ENCODE results near the gene PHF21B.

Gene PHF21B

DNA sequence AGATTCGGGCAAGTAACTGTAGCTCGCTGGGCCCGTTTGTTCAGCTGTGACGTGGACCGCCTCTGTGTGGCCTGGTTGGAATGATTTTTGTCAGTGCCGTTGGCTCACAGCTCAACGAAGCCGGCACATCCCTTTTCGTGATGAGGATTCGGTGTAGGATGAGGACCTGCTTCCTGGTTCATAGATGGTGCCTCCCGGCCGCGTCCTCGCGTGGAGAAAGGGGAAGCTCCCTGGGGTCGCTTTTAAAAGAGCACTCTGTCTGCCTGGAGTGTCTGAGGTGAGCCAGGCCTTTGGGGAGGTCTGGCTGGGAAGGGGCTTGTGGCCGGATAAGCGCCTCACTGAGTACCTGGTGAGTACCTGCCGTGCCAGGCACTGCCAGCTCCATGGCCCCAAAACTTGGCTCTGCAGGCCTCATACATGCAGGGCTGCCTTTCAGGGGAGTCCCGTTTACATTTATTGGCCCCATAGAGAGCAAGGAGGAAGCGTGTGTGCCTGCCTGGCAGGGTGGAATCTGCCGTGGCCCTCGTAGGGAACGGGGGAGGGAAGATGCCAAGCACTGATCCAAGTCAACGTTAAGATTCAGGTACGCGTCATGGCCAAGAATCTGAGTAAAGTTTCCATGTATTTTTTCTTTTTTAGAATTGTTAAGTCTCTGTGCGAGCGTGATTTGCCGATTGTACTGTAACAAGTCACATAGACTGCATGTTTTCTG lies 169.0 kb downstream of the PHF21B start:
- no peak overlapping the region for H3K27ac ChIP-seq (ENCODE audit: extremely low read depth, low read depth, low read length)
- H3K36me3 ChIP-seq (ENCODE audit: control insufficient read depth in 2 of 2, insufficient read depth in 1 of 2, low read length in 2 of 2), result peaks cover 0 to 6% of the 10 kb centered on the region in 2 experiments; a peak in 2 of 3 replicates
- H3K9me3 ChIP-seq (ENCODE audit: control insufficient read depth, insufficient read depth, low read depth, low read length), result no peaks in the 10 kb centered on the region
- H3K4me3 ChIP-seq (ENCODE audit: low read depth, low read length), result no peak overlapping the region
- no peak for TF ChIP-seq ZNF510 (tag by site-specific recombination; IDR thresholded peaks at IDR 0.05; ENCODE audit: insufficient replicate concordance)
- TF ChIP-seq ZIC2 (tag by site-specific recombination; IDR thresholded peaks at IDR 0.05), result peak; percentile 43; the same call in 1 of the 2 replicates
- CTCF ChIA-PET, result interaction anchor here (1.2 kb wide), 1 partner anchor 20 kb away, joined by 4 read pairs; no protein-coding TSS in a partner anchor
- POLR2A ChIA-PET, result no interaction called here
- no peaks in the 10 kb centered on the region for H3K4me1 ChIP-seq (ENCODE audit: control insufficient read depth, insufficient read depth, low read length)

- H3K27ac ChIP-seq (ENCODE audit: extremely low read depth, low read depth, low read length), result no peak overlapping the region
- CTCF ChIA-PET, result interaction anchor here (1.2 kb wide), 1 partner anchor 19 kb away, joined by 4 read pairs; no protein-coding TSS in a partner anchor
- H3K36me3 ChIP-seq (ENCODE audit: control insufficient read depth in 2 of 2, insufficient read depth in 1 of 2, low read length in 2 of 2), result peaks cover 2 to 11% of the 10 kb centered on the region in 2 experiments
- H3K4me1 ChIP-seq (ENCODE audit: control insufficient read depth, insufficient read depth, low read length), result no peaks in the 10 kb centered on the region
- TF ChIP-seq ZNF585B (tag by site-specific recombination; IDR thresholded peaks at IDR 0.05) (no peak), SP3 (tag by site-specific recombination; IDR thresholded peaks at IDR 0.05) (no peak)
- H3K4me3 ChIP-seq (ENCODE audit: low read depth, low read length), result no peak overlapping the region
- POLR2A ChIA-PET, result no interaction called here
- H3K9me3 ChIP-seq (ENCODE audit: control insufficient read depth, insufficient read depth, low read depth, low read length), result no peaks in the 10 kb centered on the region
Measured at GRCh38 chr22:44839721-44840120, 170.1 kb downstream of the PHF21B start.

GRCh38 chr22:44839061-44839460 lies 170.7 kb downstream of the PHF21B start:
- ChIA-PET CTCF (interaction anchor here (0.6 to 1.1 kb wide), 3 partner anchors 12 to 136 kb away, joined by 3 to 4 read pairs (median 3); no protein-coding TSS in a partner anchor), POLR2A (no interaction called here)
- H3K4me3 ChIP-seq (ENCODE audit: low read depth, low read length), result no peak overlapping the region
- H3K9me3 ChIP-seq (ENCODE audit: control insufficient read depth, insufficient read depth, low read depth, low read length), result no peaks in the 10 kb centered on the region; the same call in 1 of the 2 replicates
- no peaks in the 10 kb centered on the region for H3K4me1 ChIP-seq (ENCODE audit: control insufficient read depth, insufficient read depth, low read length)
- H3K27ac ChIP-seq (ENCODE audit: extremely low read depth, low read depth, low read length), result no peak overlapping the region
- peaks cover 5 to 11% of the 10 kb centered on the region in 2 experiments for H3K36me3 ChIP-seq (ENCODE audit: control insufficient read depth in 2 of 2, insufficient read depth in 1 of 2, low read length in 2 of 2)
- TF ChIP-seq MEIS1 (CRISPR knock-in tag; IDR thresholded peaks at IDR 0.05; ENCODE audit: borderline replicate concordance) (no peak), ZIC2 (tag by site-specific recombination; IDR thresholded peaks at IDR 0.05) (peak; percentile 69)

GRCh38 chr22:44838316-44839016 lies 171.3 kb downstream of the PHF21B start:
- ChIA-PET CTCF (interaction anchor here (0.6 to 1.1 kb wide), 4 partner anchors 11 to 137 kb away, joined by 3 to 4 read pairs (median 4); no protein-coding TSS in a partner anchor), POLR2A (no interaction called here)

GRCh38 chr22:44837481-44837880 lies 172.3 kb downstream of the PHF21B start:
- no peak overlapping the region for H3K27ac ChIP-seq (ENCODE audit: extremely low read depth, low read depth, low read length)
- no peaks in the 10 kb centered on the region; the same call in 1 of the 2 replicates for H3K9me3 ChIP-seq (ENCODE audit: control insufficient read depth, insufficient read depth, low read depth, low read length)
- ChIA-PET POLR2A (no interaction called here), CTCF (no interaction called here)
- H3K4me1 ChIP-seq (ENCODE audit: control insufficient read depth, insufficient read depth, low read length), result no peaks in the 10 kb centered on the region
- H3K36me3 ChIP-seq (ENCODE audit: control insufficient read depth in 2 of 2, insufficient read depth in 1 of 2, low read length in 2 of 2), result peaks cover 5 to 15% of the 10 kb centered on the region in 2 experiments
- H3K4me3 ChIP-seq (ENCODE audit: low read depth, low read length), result no peak overlapping the region
- TF ChIP-seq ZNF248 (tag by site-specific recombination; IDR thresholded peaks at IDR 0.05) (no peak), ZNF280D (tag by site-specific recombination; IDR thresholded peaks at IDR 0.05) (no peak), ZSCAN16 (tag by site-specific recombination; IDR thresholded peaks at IDR 0.05) (no peak), ZNF776 (tag by site-specific recombination; IDR thresholded peaks at IDR 0.05; ENCODE audit: borderline replicate concordance) (no peak), ZNF274 (IDR thresholded peaks at IDR 0.05; ENCODE audit: low read length) (no peak), ZNF274 (tag by site-specific recombination; IDR thresholded peaks at IDR 0.05; ENCODE audit: borderline replicate concordance) (no peak), ZNF280C (tag by site-specific recombination; IDR thresholded peaks at IDR 0.05) (no peak), GLIS2 (tag by site-specific recombination; IDR thresholded peaks at IDR 0.05) (no peak)
- TF ChIP-seq, protein P1, sequence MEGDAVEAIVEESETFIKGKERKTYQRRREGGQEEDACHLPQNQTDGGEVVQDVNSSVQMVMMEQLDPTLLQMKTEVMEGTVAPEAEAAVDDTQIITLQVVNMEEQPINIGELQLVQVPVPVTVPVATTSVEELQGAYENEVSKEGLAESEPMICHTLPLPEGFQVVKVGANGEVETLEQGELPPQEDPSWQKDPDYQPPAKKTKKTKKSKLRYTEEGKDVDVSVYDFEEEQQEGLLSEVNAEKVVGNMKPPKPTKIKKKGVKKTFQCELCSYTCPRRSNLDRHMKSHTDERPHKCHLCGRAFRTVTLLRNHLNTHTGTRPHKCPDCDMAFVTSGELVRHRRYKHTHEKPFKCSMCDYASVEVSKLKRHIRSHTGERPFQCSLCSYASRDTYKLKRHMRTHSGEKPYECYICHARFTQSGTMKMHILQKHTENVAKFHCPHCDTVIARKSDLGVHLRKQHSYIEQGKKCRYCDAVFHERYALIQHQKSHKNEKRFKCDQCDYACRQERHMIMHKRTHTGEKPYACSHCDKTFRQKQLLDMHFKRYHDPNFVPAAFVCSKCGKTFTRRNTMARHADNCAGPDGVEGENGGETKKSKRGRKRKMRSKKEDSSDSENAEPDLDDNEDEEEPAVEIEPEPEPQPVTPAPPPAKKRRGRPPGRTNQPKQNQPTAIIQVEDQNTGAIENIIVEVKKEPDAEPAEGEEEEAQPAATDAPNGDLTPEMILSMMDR (tag by site-specific recombination; IDR thresholded peaks at IDR 0.05), result no peak

More at GRCh38 chr22:44838316-44839016, 171.3 kb downstream of the PHF21B start:
- Histone ChIP-seq H3K4me1 (ENCODE audit: control insufficient read depth, insufficient read depth, low read length) (no peaks in the 10 kb centered on the region), H3K36me3 (ENCODE audit: control insufficient read depth in 2 of 2, insufficient read depth in 1 of 2, low read length in 2 of 2) (peaks cover 5 to 11% of the 10 kb centered on the region in 2 experiments), H3K9me3 (ENCODE audit: control insufficient read depth, insufficient read depth, low read depth, low read length) (no peaks in the 10 kb centered on the region; the same call in 1 of the 2 replicates), H3K27ac (ENCODE audit: extremely low read depth, low read depth, low read length) (no peak overlapping the region), H3K4me3 (ENCODE audit: low read depth, low read length) (no peak overlapping the region)
- TF ChIP-seq ZNF830 (tag by site-specific recombination; IDR thresholded peaks at IDR 0.05; ENCODE audit: low read depth), result no peak
- no peak for TF ChIP-seq ZNF341 (tag by site-specific recombination; IDR thresholded peaks at IDR 0.05; ENCODE audit: low read depth)
- TF ChIP-seq SP7 (tag by site-specific recombination; IDR thresholded peaks at IDR 0.05), result no peak

Measured in HEK293 (cell line).